Transverse colon (tissue), 4 donors: Measurements from ENCODE around the gene PTPN1.

Experiments used
- EP300 ChIP-seq: sonication (generic); formaldehyde crosslinking; IDR thresholded peaks from one replicate; pipeline ENCODE4 v1.6.1; 2017; ENCODE audit warnings: antibody characterized with exemption, low read depth
- POLR2A ChIP-seq: fragments of 450-650 bp; IDR thresholded peaks from one replicate; pipeline ENCODE4 v1.6.1; 2016; ENCODE audit warnings: antibody characterized with exemption, mild to moderate bottlenecking, moderate library complexity
- POLR2AphosphoS5 ChIP-seq, 3 donors: sonication (generic); formaldehyde crosslinking; IDR thresholded peaks; one replicate each; pipeline ENCODE4 v1.6.1; 2016; ENCODE audit warnings: antibody characterized with exemption in 3 of 3
- TF ChIP-seq, protein P1 (sequence below), 5 experiments: fragments of 200-600 bp in 3 of 5; fragments of 450-650 bp in 2 of 5; sonication (generic) in 3 of 5; IDR thresholded peaks; 1 replicate in 2 of 5; 2 replicates in 3 of 5; pipeline ENCODE4 v1.5.1; 2016 to 2017; ENCODE audit warnings: antibody characterized with exemption in 5 of 5, inconsistent platforms in 3 of 5, mild to moderate bottlenecking in 2 of 5, moderate library complexity in 1 of 5

DNA sequence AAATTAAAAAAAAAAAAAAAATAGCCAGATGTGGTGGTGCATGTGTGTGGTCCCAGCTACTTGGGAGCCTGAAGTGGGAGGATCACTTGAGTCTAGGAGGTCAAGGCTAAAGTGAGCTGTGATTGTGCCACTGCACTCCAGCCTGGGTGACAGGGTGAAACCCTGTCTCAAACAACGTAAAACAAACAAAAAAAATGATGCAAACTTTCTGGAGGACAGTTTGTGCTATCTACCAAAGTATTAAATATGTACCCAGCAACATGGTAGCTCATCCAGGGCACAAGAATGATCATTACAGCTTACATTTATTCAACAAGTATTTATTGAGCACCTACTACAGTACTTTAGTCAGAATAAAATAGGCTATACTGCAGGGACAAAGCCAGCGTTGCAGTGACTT lies 40.4 kb upstream of the PTPN1 start:
- TF ChIP-seq, protein P1, sequence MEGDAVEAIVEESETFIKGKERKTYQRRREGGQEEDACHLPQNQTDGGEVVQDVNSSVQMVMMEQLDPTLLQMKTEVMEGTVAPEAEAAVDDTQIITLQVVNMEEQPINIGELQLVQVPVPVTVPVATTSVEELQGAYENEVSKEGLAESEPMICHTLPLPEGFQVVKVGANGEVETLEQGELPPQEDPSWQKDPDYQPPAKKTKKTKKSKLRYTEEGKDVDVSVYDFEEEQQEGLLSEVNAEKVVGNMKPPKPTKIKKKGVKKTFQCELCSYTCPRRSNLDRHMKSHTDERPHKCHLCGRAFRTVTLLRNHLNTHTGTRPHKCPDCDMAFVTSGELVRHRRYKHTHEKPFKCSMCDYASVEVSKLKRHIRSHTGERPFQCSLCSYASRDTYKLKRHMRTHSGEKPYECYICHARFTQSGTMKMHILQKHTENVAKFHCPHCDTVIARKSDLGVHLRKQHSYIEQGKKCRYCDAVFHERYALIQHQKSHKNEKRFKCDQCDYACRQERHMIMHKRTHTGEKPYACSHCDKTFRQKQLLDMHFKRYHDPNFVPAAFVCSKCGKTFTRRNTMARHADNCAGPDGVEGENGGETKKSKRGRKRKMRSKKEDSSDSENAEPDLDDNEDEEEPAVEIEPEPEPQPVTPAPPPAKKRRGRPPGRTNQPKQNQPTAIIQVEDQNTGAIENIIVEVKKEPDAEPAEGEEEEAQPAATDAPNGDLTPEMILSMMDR (IDR thresholded peaks at IDR 0.05), result no peak
- TF ChIP-seq EP300, result no peak
- no peak for TF ChIP-seq POLR2A
- TF ChIP-seq POLR2AphosphoS5 (IDR thresholded peaks at IDR 0.05), result no peak
